CD4-positive, alpha-beta T cell (primary cell): ENCODE results near the gene NAA25. TPM values are rescaled to one million over a fixed set of nuclear protein-coding genes. Genes with fewer than 3 reads are reported as not detected.

Experiments
- ATAC-seq: fragments of 200-7000 bp; cut with Tn5 transposase; one replicate; pipeline ENCODE4 v1.10.0; 2022; ENCODE audit warnings: mild to moderate bottlenecking; ENCODE audit not compliant: poor library complexity
- CTCF ChIA-PET: fragments of 350-600 bp; sonication (Branson Sonifier 250); formaldehyde crosslinking; loops from one replicate; lab custom pipeline; 2021; ENCODE audit warnings: antibody characterized with exemption, inconsistent platforms; lab: Charles Lee
- POLR2A ChIA-PET: fragments of 350-600 bp; sonication (Branson Sonifier 250); formaldehyde crosslinking; loops from one replicate; lab custom pipeline; 2021; ENCODE audit warnings: antibody characterized with exemption, inconsistent platforms; lab: Charles Lee
- DNase-seq, 14 experiments: peaks; one replicate each; pipeline ENCODE4 v3.0.0-alpha.2; 2013 to 2020; ENCODE audit warnings: mixed read lengths in 2 of 14
- H3K27ac ChIP-seq, 2 donors: one replicate each; pipeline versions ENCODE4 v1.5.1 to v1.7.0; 2013; ENCODE audit warnings: low read length in 2 of 2, low read depth in 1 of 2, mild to moderate bottlenecking in 1 of 2
- H3K27me3 ChIP-seq, 2 experiments: 1 replicate in 1 of 2; 2 replicates in 1 of 2; pipeline versions ENCODE4 v1.6.1 to v1.7.0; 2013; ENCODE audit warnings: low read length in 2 of 2, control low read depth in 1 of 2, mild to moderate bottlenecking in 1 of 2, moderate library complexity in 1 of 2; ENCODE audit not compliant: insufficient read depth in 2 of 2, control insufficient read depth in 1 of 2
- H3K36me3 ChIP-seq: one replicate; pipeline ENCODE4 v1.6.1; 2013; ENCODE audit warnings: low read length, control low read depth; ENCODE audit not compliant: insufficient read depth
- H3K4me1 ChIP-seq: one replicate; pipeline ENCODE4 v1.6.1; 2013; ENCODE audit warnings: low read length, control low read depth; ENCODE audit not compliant: insufficient read depth
- H3K4me3 ChIP-seq: one replicate; pipeline ENCODE4 v1.5.1; 2013; ENCODE audit warnings: mild to moderate bottlenecking, low read length, moderate library complexity
- H3K9me3 ChIP-seq, 2 experiments: 1 replicate in 1 of 2; 2 replicates in 1 of 2; pipeline versions ENCODE4 v1.6.1 to v1.7.0; 2013; ENCODE audit warnings: low read length in 2 of 2, mild to moderate bottlenecking in 2 of 2, control low read depth in 1 of 2, moderate library complexity in 1 of 2; ENCODE audit not compliant: control insufficient read depth in 1 of 2, insufficient read depth in 1 of 2
- H3K27ac Mint-ChIP-seq: one replicate; pipeline ENCODE4 v1.8.0; 2020; ENCODE audit warnings: mixed read lengths
- H3K27me3 Mint-ChIP-seq: one replicate; pipeline ENCODE4 v1.8.0; 2021; ENCODE audit warnings: mixed read lengths
- H3K36me3 Mint-ChIP-seq: one replicate; pipeline ENCODE4 v1.8.0; 2021; ENCODE audit warnings: low read depth, mixed read lengths
- H3K4me1 Mint-ChIP-seq: one replicate; pipeline ENCODE4 v1.8.0; 2021; ENCODE audit warnings: low read depth, mixed read lengths
- H3K4me3 Mint-ChIP-seq: one replicate; pipeline ENCODE4 v1.8.0; 2020; ENCODE audit warnings: mild to moderate bottlenecking, mixed read lengths
- H3K9me3 Mint-ChIP-seq: one replicate; pipeline ENCODE4 v1.8.0; 2020; ENCODE audit warnings: mixed read lengths
- CTCF ChIP-seq: fragments of 200-600 bp; IDR thresholded peaks from one replicate; pipeline ENCODE4 v1.8.0; 2022; ENCODE audit warnings: antibody characterized with exemption, mild to moderate bottlenecking
- intact Hi-C, 2 experiments: fragments of 100-400 bp; cut with DNase I in 1 of 2; cut with micrococcal nuclease in 1 of 2; formaldehyde crosslinking; loops; one replicate each; pipeline versions ENCODE4 v1.15.1 to v1.9.0; 2023 to 2025; cut with DNase I, micrococcal nuclease
- total RNA-seq, 174 experiments: library from RNA in 2 of 174; stranded (reverse) in 2 of 174; gene quantifications; one replicate each; pipeline ENCODE4 v1.2.3 and lab custom pipeline; 2021 to 2026

NAA25 gene
- total RNA-seq, 2 experiments from 2014 or later, result 31.1 to 34.6 TPM

GRCh38 chr12:112117685-112118084 is 9.1 kb upstream of the NAA25 start:
- peaks cover 7% of the 10 kb centered on the region for H3K4me1 ChIP-seq
- H3K36me3 ChIP-seq, result no peaks in the 10 kb centered on the region
- H3K9me3 ChIP-seq, result no peaks in the 10 kb centered on the region
- DNase-seq (peak in 1 of 14 experiments; percentile 5), ATAC-seq (no peak)
- TF ChIP-seq CTCF, result no peak
- no peak overlapping the region for H3K4me3 ChIP-seq
- Mint-ChIP-seq H3K4me1 (peaks cover 9% of the 10 kb centered on the region), H3K4me3 (no peak overlapping the region), H3K27me3 (no peaks in the 10 kb centered on the region), H3K27ac (no peak overlapping the region), H3K9me3 (no peaks in the 10 kb centered on the region), H3K36me3 (no peaks in the 10 kb centered on the region)
- H3K27me3 ChIP-seq, result no peaks in the 10 kb centered on the region
- H3K27ac ChIP-seq, result no peak overlapping the region
- ChIA-PET CTCF (no interaction called here), POLR2A (interaction anchor here (0.6 kb wide), 1 partner anchor 8 kb away, joined by 3 read pairs; no protein-coding TSS in a partner anchor)
- intact Hi-C loops, result no loop called here

- Mint-ChIP-seq H3K27me3 (no peaks in the 10 kb centered on the region), H3K9me3 (no peaks in the 10 kb centered on the region), H3K36me3 (no peaks in the 10 kb centered on the region), H3K4me1 (peaks cover 9% of the 10 kb centered on the region), H3K4me3 (no peak overlapping the region), H3K27ac (no peak overlapping the region)
- intact Hi-C loops, result no loop called here
- H3K4me3 ChIP-seq, result no peak overlapping the region
- H3K4me1 ChIP-seq, result peaks cover 7% of the 10 kb centered on the region
- no peak for TF ChIP-seq CTCF
- CTCF ChIA-PET, result no interaction called here
- ATAC-seq (peak; percentile 39), DNase-seq (peak in 5 of 14 experiments; percentile 25 to 48 (median 30))
- POLR2A ChIA-PET, result interaction anchor here (1.1 to 2.3 kb wide), 3 partner anchors 9 to 102 kb away, joined by 3 to 10 read pairs (median 6); partner anchors contain the start of gene TRAFD1
- H3K9me3 ChIP-seq, result no peaks in the 10 kb centered on the region
- no peaks in the 10 kb centered on the region for H3K27me3 ChIP-seq
- no peaks in the 10 kb centered on the region for H3K36me3 ChIP-seq
- H3K27ac ChIP-seq, result no peak overlapping the region
Observed at GRCh38 chr12:112116232-112117060, 7.9 kb upstream of the NAA25 start.

GRCh38 chr12:112115259-112116045 is 6.9 kb upstream of the NAA25 start:
- TF ChIP-seq CTCF, result no peak
- H3K36me3 ChIP-seq, result no peaks in the 10 kb centered on the region
- H3K4me3 ChIP-seq, result no peak overlapping the region
- no peak for DNase-seq
- Mint-ChIP-seq H3K27ac (no peak overlapping the region), H3K4me3 (no peak overlapping the region), H3K9me3 (no peaks in the 10 kb centered on the region), H3K27me3 (no peaks in the 10 kb centered on the region), H3K36me3 (no peaks in the 10 kb centered on the region), H3K4me1 (peaks cover 9% of the 10 kb centered on the region)
- no peak overlapping the region for H3K27ac ChIP-seq
- CTCF ChIA-PET, result no interaction called here
- H3K27me3 ChIP-seq, result no peaks in the 10 kb centered on the region
- H3K9me3 ChIP-seq, result no peaks in the 10 kb centered on the region
- no peak for ATAC-seq
- H3K4me1 ChIP-seq, result peaks cover 7% of the 10 kb centered on the region
- intact Hi-C loops, result no loop called here
- POLR2A ChIA-PET, result interaction anchor here (1.0 to 2.3 kb wide), 2 partner anchors 10 to 15 kb away, joined by 3 to 10 read pairs; partner anchors contain the start of gene TRAFD1
